Activated CD8-positive, alpha-beta memory T cell treated with anti-CD3 and anti-CD28 coated beads, Interleukin-2, amount 50 U/mL, for 24 hours (primary cell): ENCODE results near the gene ACBD5.
"Not testable (repeated sequence)": the region's sequence is repeated elsewhere in the genome, so short reads cannot be mapped to it uniquely, and the experiment has no call there.

ENCODE experiments used
- DNase-seq: peaks from one replicate; pipeline ENCODE4 v3.0.0-alpha.2; 2020; ENCODE audit errors: extremely low read depth

ACBD5 gene

GRCh38 chr10:27241010-27241651 lies 534 bp upstream of the ACBD5 start:
- DNase-seq: no peak

GRCh38 chr10:27237531-27237930 lies 3.1 kb downstream of the ACBD5 start:
- DNase-seq: not testable (repeated sequence)

DNA sequence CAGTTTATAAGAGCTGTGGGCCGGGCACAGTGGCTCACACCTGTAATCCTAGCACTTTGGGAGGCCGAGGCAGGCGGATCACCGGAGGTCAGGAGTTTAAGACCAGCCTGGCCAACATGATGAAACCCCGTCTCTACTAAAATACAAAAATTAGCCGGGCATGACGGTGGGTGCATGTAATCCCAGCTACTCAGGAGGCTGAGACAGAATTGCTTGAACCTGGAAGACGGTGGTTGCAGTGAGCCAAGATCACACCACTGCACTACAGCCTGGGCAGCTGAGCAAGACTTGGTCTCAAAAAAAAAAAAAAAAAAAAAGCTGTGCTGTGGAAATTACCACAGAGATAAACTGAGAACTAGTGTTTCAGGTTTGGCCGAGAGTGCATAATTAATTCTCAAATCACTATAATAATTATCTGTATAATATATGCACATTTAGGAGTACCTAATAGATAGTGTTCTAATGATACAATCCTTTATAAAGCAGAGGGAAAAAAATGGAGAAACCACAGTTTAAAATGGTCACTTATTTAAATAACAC lies 3.9 kb downstream of the ACBD5 start:
- not testable (repeated sequence) for DNase-seq

DNA sequence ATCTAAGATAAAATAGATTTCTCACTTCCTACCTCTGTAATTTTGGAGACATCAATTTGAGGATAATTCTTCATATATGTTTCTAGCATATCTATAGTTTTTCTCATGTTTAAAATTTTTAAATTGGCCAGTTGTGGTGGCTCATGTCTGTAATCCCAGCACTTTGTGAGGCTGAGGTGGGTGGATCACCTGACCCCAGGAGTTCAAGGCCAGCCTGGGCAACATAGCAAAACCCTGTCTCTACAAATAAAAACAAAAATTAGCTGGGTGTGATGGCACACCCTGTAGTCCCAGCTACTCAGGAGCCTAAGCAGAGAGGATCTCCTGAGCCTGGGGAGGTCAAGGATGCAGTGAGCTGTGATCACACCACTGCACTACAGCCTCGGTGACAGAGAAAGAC lies 4.9 kb downstream of the ACBD5 start:
- DNase-seq: no peak

- no peak for DNase-seq
Measured at GRCh38 chr10:27230022-27230421, 10.6 kb downstream of the ACBD5 start.

DNA sequence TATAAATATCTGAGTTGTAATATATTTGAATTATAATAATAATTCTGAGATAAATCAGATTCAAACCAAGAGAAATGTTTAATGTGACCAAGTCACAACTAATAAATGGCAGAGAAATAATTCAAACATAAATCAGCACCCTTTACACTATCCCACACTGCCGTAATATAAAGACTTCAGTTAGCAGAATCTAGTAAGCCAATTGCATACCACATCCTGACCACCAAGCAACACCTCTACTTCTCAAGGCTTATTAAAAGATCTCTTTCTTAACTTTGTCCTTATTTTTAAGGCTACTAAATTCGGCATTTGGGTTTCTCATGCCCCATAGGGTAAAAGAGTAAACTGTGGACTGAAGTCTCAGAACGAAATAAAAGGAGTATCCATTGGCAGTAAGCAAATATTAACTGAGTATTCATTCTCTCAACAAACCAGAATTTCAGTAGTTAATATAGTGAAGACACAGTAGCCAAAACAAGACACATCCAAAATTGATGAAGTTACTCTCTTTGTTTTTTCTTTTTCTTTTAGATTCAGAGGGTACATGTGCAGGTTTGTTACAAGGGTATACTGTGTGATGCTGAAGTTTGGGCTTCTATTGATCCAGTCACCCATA lies 14.8 kb downstream of the ACBD5 start:
- DNase-seq: no peak

DNA sequence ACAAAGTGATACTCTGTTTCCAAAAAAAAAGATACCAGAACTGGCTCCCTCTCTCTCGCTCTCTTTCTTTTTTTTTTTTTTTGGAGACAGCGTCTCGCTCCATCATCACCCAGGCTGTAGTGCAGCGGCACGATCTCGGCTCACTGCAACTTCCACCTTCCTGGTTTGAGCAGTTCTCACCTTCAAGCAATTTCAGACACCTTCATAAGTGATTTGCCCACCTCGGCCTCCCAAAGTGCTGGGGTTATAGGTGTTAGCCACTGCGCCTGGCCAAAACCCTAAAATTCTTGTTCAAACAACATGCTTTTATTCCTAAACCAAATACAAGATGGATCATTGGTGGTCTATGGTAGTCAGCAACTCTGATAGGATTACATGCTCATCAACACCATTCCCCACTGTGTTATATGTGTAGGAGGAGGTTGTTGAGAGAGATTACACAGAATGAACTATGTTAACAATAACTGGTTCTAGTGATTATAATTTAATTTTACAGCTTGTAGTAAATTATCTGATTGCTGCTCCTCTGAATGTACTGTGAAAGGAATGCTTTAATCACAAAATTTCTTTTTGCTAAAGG lies 15.5 kb downstream of the ACBD5 start:
- DNase-seq: no peak

DNA sequence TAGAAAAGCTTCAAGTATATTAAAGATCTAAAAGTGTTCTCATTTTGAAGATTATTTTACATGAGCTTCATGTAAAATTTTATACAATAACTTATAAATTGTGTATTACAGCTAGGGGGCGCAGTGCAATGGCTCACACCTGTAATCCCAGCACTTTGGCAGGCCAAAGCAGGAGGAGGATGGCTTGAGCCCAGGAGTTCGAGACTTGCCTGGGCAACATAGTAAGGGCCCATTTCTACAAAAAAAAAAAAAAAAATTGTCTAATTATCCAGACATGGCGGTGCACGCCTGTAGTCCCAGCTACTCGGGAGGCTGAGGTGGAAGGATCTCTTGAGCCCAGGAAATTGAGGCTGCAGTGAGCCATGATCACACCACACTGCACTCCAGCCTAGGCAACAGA lies 16.6 kb downstream of the ACBD5 start:
- DNase-seq: no peak

- no peak for DNase-seq
Measured at GRCh38 chr10:27207350-27207749, 33.2 kb downstream of the ACBD5 start.

DNA sequence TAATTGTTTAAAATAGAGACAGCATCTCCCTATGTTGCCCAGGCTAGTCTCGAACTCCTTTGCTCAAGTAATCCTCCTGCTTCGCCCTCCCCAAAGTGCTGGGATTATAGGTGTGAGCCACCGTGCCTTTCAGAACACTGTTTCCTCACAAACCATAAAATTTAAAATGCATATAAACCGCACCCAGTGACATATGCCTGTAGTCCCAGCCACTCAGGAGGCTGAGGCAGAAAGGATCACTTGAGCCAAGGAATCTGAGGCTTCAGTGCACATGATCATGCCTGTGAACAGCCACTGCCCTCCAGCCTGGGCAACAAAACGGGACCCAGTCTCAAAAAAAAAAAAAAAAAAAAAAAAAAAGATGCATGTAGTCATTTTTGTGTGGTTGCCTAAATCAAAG lies 36.8 kb downstream of the ACBD5 start:
- no peak for DNase-seq

- no peak for DNase-seq
Measured at GRCh38 chr10:27197980-27198620, 42.5 kb downstream of the ACBD5 start.

DNA sequence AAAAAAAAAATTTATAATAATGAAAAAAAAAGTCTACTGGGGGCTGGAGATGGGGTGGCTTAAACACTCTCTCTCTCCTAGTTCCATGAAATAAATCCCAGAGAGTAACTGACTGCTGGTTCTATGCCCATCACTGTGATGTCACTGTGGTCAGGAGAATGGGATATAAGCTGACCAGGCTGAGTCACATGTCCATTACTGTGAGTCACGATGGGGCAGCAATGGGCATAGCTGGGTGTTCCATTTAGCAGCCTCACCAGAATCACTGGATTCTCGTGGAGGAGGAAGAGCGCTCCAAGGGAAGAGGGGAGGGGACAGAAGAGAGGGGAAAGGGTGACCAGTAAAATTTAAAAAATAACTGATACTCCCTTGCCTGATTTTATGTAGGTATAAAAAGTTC lies 48.3 kb downstream of the ACBD5 start:
- DNase-seq: no peak

GRCh38 chr10:27190508-27190907 lies 50.1 kb downstream of the ACBD5 start:
- no peak for DNase-seq

- no peak for DNase-seq
Measured at GRCh38 chr10:27188897-27189296, 51.7 kb downstream of the ACBD5 start.

- DNase-seq: no peak
Measured at GRCh38 chr10:27188259-27188658, 52.3 kb downstream of the ACBD5 start.

DNA sequence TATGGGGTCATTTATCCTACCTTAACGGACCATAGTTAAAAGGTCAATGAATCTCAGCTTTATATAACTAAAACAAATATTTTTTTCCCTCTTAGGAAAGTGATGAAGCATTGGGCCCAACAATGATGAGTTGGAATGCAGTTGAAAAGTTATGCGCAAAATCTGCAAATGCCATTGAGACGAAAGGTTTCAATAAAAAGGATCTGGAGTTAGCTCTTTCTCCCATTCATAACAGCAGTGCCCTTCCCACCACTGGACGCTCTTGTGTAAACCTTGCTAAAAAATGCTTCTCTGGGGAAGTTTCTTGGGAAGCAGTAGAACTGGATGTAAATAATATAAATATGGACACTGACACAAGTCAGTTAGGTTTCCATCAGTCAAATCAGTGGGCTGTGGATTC lies 70.7 kb downstream of the ACBD5 start:
- no peak for DNase-seq

DNA sequence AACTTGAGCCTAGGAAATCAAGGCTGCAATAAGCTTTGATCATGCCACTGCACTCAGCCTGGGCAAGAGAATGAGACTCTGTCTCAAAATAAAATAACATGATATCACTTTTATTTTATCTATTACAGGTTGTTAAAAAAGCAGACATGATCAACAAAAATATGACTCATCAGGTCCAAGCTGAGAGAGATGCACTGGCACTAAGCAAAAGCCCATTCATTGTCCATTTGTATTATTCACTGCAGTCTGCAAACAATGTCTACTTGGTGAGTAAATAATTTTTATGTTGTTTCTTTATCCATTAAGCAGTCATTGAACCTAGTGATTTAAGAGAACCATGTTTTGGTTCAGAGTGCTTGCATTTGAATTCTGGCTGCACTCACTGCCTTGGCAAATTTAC lies 82.2 kb downstream of the ACBD5 start:
- no peak for DNase-seq

- DNase-seq: no peak
Measured at GRCh38 chr10:27157150-27157549, 83.4 kb downstream of the ACBD5 start.

- DNase-seq: not testable (repeated sequence)
Measured at GRCh38 chr10:27156566-27156965, 84.0 kb downstream of the ACBD5 start.

DNA sequence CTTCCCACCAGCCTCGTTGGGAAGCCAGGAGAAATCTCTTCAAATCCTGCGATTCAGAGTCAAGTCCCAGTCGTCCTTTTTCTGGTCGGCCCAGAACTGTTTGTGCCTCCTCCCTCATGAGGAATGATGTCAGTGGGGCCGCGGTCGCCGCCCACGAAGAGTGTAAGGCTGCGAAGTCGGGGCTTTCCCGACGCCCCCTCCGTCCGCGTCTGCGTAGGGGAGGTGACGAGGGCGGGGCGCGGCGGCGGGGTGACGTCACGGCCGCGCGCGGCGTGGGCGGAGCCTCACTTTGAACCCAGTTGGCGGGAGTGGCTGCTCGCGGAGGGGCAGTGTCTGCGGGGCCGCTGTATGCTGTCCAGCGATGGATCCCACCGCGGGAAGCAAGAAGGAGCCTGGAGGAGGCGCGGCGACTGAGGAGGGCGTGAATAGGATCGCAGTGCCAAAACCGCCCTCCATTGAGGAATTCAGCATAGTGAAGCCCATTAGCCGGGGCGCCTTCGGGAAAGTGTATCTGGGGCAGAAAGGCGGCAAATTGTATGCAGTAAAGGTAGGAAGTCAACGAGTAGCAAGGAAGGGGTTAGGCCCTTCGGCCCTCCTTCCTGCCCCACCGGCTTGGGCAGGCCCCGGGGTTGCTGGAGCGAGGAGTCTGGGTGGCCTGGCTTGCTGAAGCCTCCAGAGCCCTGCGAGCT lies 85.4 kb downstream of the ACBD5 start, which contains the start of gene MASTL:
Gene MASTL, plus strand, starts transcription at position 287 of the 689 bp plus-strand sequence. Its CDS starts 75 bp downstream, at position 362.
- peak; percentile 81 for DNase-seq

DNA sequence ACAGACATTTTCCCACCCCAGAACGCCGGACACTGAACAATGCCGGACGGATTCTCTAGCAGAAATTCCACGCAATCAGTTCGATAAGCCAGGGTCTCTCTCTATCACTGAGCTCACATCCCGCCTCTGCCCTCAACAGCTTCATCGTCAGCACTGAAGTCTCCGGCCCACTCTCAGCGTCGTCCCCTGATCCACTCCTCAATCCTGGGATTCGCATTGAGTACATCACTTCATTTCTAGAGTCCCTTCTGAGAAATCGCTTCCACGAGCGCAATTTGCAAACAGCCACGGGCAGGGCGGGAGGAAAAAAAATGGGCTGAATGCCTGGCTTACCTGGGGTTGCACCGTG lies 86.8 kb downstream of the ACBD5 start:
- DNase-seq: no peak

- no peak for DNase-seq
Measured at GRCh38 chr10:27153329-27153728, 87.3 kb downstream of the ACBD5 start.
